WI38 (cell line): ENCODE results near the gene TMEM31.

Experiments used
- H3K4me3 ChIP-seq: 2 replicates; pipeline ENCODE4 v1.5.1; 2011; ENCODE audit warnings: low read depth, mild to moderate bottlenecking, control low read depth, low read length
- TF ChIP-seq, protein P1 (sequence below): IDR thresholded peaks from 2 replicates; pipeline ENCODE4 v1.5.1; 2012; ENCODE audit warnings: low read depth, mild to moderate bottlenecking, control low read depth, low read length

Gene TMEM31

DNA sequence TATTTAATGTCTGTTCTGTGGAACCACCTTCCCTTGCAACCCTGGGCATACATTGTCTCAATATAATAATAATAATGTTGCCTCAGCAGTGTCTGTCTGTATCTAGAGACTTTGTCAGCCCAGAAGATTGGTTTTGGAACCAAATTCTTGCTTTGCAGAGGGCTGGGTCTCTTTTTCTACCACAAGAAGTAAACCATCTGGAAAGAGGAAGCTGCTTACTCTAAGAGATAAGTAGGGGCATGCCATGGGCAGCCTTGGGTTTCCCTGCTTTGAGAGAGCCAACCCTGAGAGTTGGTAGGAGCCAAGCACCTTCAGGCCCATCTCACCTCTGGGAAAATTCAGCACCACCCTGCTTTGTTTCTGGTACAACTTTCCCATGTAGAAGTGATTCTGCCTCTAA, 27.0 kb downstream of the TMEM31 start:
- TF ChIP-seq, protein P1, sequence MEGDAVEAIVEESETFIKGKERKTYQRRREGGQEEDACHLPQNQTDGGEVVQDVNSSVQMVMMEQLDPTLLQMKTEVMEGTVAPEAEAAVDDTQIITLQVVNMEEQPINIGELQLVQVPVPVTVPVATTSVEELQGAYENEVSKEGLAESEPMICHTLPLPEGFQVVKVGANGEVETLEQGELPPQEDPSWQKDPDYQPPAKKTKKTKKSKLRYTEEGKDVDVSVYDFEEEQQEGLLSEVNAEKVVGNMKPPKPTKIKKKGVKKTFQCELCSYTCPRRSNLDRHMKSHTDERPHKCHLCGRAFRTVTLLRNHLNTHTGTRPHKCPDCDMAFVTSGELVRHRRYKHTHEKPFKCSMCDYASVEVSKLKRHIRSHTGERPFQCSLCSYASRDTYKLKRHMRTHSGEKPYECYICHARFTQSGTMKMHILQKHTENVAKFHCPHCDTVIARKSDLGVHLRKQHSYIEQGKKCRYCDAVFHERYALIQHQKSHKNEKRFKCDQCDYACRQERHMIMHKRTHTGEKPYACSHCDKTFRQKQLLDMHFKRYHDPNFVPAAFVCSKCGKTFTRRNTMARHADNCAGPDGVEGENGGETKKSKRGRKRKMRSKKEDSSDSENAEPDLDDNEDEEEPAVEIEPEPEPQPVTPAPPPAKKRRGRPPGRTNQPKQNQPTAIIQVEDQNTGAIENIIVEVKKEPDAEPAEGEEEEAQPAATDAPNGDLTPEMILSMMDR = no peak
- no peak overlapping the region for H3K4me3 ChIP-seq

DNA sequence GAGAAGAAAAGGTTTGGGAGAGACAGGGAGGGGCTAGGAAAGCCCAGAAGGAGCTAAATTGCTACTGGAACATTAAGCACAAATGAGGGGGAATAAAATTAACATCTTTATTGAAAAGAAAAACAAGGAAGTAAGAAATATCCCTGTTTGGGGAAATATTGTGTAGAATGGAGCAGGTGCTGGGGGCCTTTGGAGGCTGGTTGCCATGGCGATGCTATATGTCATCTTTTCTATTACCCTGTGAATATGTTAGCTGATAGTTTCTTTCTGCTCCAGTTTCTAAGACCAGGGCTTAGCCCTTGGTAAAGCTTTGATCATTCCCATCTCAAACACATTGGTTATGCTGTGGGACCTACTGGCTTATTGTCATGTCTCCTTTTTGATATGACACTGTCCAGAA, 28.7 kb downstream of the TMEM31 start:
- TF ChIP-seq, protein P1 = no peak
- no peak overlapping the region for H3K4me3 ChIP-seq

DNA sequence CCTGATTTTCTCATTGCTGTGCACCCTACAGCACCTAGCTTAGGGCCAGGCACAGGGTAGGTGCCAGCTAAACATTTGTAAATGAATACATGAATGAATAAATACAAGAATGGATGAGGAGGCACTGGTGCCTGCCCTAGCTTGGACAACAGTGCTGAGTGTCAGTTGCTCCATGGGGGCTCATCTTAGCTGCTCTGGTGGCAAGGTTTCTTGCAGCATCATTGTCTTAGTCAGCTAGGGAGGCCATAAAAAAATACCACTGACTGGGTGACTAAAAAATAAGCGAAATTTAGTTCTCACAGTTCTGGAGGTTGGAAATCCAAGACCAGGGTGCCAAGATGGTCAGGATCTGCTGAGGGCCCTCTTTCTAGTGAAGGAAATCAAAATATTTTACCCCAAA, 31.2 kb downstream of the TMEM31 start:
- TF ChIP-seq, protein P1 = no peak
- no peak overlapping the region for H3K4me3 ChIP-seq

DNA sequence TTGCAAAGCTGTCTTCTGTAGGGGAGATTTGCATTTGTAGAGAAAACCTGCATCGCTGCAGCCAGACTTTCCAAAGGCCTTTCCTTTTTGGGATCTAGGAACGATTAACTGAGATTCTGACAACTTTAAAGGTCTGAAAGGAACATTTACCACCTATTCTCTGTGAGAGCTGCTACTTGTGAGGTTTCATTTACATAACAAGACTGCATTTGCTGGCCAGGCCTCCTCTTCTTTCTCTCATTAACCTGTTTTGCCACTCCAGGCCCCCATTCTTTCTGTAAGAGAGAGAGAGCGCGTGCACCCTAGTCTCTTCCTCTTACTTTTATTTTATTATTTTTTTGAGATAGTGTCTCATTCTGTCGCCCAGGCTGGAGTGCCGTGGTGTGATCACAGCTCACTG, 31.6 kb downstream of the TMEM31 start:
- no peak overlapping the region for H3K4me3 ChIP-seq
- TF ChIP-seq, protein P1 = no peak

DNA sequence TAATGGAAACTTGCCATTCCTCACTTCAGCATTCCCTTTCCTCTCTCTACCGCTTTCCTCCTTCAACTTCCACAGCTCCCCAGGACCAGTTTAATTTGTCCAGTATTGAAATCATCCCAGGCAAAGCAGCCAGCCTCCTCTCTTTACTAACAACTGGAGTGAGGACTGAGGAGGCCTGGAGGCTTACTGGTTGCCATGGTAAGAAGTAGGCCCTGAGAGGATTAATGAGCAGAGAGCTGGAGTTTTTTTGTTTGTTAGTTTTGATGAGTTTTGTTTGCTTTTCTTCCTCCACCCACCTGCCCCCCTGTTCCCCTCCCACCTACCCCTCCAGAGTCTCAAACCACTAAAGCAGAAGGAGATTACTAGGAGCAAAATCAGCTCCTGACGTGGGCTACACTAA, 36.5 kb downstream of the TMEM31 start:
- no peak overlapping the region for H3K4me3 ChIP-seq
- TF ChIP-seq, protein P1 = no peak

- TF ChIP-seq, protein P1 = no peak
- no peak overlapping the region for H3K4me3 ChIP-seq
Observed at GRCh38 chrX:103754401-103754800, 43.7 kb downstream of the TMEM31 start.

GRCh38 chrX:103756736-103757135, 46.0 kb downstream of the TMEM31 start:
- TF ChIP-seq, protein P1 = no peak
- H3K4me3 ChIP-seq = no peak overlapping the region
